NCI-H1048 (cell line): ENCODE data around the gene VWA5B2.

Source experiments
- DNase-seq: peaks from one replicate; lab custom pipeline; 2025; lab: John Stamatoyannopoulos, UW

The VWA5B2 gene

DNA sequence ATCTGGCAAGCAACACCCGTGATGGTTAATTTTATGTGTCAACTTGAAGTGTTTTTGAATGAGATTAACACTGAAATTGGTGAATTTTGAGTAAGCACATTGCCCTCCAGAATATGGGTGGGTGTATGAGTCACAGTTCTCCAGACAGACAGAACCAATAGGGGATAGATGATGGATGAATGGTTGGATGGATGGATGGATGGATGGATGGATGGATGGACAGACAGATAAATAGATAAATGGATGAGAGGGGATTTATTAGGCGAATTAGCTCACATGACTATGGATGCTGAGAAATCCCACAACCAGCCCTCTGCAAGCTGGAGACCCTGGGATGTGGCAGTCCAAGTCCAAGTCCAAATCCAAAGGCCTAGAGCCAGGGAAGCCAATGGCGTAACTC lies 5.4 kb upstream of the VWA5B2 start:
- no peak for DNase-seq

DNA sequence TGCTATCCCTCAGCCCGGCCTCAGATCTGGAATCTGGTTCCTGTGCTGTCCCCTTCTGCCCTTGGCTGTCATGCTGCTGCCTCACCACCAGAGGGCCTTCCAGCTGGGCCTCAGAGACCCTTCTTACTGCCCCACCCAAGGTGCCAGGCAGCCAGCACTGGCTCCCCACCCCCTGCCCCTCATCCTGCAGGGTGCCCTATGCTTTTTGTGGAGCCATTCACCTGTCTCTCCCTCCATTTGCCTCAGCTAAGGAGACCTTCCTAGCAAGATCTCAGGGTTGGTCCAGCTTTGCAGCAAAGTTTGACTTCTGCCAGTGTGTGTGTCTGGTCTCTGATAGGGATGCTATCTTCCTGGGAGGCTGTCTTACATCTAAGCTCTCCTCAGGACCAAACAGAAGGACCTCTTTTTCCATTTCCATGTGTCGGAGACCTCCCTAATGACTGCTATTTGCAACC lies 1.9 kb upstream of the VWA5B2 start:
- no peak for DNase-seq

DNA sequence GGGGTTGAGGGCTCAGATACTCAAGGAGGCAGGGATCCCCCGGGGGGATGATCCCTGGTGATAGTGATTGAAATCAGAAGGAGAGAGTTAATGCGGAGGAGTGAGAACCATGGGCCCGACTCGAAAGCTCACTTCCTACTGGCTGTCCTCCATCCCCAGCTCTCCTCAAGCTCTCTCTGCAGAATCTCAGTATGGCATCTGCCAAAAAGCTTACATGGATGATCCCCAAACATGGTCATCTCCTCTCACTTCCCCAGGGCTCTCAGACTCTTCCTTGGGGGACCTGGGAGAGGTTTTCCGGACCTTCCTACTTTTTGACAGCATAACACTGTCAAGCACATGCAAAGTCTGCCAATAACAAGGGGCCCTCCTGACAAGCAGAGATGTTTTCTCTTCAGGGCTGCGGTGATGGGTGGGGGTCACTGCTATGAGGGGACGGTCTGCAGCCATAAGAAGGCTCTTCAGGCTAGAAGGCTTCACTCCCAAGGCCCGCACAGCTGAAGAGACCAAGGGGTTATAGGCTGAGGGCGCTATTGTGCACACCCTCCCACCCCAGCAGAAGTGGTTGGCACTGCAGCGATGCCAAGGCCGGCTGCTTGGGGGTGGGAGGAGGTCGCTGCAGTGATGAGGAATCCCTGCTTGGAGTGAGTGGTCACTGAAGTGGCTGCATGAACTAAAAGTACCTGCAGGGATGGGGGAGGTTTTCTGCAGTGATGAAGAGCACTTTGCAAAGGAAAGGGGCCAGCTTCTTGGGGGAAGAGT lies 828 bp upstream of the VWA5B2 start:
- no peak for DNase-seq

DNA sequence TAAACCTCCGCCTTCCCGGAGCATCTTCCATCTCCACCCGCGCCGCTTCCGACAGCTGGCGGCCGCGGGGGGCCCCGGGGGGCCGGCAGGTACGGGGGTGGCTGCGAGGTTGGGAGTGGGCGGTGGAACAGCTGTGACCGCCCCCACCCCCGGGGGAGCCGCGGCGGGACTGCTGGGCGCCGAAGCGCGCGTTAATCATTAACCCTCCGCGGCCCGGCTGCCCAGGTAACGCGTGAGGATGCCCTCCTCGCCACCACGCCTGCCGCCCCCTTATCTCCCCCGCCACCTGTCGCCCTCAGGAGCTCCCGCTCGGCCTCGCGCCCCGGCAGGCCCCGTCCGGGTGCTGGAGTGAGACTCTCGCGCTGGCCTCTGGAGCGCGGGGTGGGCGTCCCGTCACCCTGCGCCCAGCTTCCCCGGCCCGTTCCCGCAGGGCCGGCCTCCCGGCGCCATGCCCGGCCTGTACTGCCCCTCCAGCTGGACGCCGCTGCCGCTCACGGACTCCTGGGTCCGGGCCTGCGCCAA lies 757 bp downstream of the VWA5B2 start:
- no peak for DNase-seq

DNA sequence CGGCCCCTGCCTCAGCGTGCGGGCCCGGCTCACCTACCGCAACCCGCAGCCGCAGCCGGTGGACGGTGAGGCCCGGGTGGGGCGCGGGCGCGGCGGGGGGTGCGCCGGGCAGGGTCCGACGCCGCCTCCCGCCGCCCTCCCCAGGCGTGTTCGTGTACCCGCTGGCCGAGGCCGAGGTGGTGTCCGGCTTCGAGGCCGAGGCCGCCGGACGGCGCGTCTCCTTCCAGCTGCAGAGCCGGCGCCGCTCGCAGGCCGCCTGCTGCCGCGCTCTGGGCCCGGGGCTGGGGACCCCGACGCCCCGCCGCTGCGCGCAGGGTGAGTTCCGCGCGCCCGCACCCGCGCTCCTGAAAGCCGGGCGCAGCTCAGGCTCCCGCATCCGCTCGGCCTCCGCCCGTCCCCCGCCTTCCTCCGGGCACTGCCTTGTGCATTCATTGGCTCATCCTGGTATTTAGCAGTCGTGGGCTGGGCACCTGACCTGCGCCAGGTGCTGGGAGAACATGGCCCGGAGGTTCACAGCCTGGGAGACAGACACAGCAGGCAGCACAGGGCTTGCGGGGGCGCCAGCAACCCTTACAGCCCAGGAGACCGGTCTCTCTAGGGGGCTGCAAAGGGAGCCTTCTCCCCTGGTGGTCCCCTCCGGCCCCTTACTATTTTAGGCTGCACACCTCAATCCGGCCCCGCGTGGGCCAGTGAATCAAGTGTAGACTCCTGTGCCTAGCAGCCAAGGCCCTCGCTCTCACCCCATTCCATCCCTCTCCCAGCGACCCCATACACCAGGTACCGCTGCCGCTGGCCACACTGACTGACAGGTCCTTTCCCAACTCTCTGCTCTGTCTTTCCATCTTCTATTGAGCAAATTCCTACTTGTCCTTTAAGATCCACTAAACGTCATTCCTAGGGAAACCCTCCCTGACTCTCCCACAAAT lies 1.5 kb downstream of the VWA5B2 start:
- DNase-seq = no peak

DNA sequence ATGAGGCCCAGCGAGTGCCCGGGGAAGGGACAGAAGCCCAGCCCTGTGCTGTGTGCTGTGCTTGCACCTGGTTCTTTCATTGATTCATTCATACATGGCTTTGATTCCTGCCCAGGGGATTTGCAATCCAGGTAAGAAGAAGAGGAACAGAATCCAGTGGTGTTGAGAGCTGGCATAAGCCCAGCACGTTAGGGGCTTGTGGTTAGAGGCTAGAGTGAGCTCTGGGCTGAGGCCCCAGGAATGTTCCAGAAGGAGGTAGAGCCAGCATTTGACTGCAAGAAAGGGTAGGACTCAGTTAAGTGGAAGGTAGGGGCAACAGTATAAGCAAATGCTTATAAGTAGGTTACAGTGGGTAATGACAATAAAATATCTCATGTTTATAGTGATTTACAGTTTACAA lies 2.3 kb downstream of the VWA5B2 start:
- DNase-seq = no peak

DNA sequence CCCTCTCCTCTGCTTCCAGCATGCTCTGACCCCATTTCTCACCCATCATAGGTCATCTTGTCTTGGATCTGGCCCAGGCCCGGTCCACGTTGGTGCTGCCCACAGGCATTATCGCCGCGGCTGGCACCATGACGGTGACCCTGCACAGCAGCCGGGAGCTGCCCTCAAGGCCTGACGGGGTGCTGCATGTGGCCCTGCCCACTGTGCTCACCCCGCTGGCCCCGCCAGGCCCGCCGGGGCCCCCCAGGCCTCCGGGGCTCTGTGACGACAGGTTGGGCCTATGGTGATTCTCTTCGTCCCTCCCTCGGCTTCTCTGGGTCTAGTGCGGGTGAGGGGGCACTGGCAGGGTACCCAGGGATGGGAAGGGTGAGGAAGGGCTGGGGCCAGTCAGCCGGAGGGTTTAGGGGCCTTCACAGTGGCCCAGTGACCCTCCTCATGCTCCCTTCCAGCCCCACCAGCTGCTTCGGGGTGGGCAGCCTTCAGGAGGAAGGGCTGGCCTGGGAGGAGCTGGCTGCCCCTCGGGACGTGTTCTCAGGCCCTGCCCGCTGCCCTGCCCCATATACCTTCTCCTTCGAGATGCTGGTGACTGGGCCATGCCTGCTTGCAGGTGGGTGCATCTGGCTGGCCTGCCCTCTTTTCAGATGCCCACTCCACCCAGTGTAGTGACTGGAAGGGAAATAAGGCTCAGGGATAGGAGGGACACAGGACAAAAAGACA lies 3.9 kb downstream of the VWA5B2 start:
- no peak for DNase-seq

DNA sequence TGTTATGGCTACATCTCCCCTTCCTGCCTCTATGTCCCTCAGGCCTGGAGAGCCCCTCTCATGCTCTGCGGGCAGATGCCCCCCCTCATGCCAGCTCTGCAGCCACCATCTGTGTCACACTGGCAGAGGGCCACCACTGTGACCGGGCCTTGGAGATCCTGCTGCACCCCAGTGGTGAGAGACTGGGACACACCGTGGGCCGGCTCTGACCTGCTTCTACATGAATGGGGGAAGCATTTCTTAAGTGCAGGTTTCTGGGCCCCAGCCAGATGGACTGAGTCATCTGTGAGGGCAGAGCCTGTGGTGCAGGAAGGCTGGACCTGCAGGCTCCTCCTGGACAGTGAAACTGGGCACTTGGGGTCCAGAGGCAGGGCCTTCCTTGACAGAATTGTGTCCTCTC lies 4.8 kb downstream of the VWA5B2 start:
- no peak for DNase-seq

DNA sequence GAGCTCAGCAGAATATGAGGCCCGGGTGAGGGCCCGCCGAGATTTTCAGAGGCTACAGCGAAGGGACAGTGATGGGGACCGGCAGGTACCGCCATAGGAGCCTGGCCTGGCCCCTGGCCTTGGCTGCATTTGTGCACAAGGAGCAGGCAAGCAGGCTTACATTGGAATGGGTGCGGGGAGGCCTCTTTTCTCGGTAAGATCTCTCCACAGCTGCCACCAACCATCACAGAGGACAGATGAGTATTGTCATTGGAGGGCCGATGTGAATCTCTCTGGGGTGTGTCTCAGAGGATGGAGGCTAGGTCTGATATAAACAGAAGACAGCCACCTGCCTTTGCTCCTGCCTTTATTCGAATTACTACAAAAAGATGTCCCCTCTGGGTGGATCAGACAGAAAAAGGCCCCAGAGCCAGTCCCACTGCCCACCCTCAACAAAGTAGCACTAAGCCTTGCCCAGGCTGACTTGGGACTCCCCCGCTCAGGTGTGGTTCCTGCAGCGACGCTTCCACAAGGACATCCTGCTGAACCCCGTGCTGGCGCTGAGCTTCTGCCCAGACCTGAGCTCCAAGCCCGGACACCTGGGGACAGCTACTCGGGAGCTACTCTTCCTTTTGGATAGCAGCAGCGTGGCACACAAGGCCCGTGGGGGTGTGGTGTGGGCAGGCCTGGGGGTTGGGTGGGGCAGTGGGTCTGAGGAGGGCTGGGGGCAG lies 5.4 kb downstream of the VWA5B2 start:
- DNase-seq = no peak

DNA sequence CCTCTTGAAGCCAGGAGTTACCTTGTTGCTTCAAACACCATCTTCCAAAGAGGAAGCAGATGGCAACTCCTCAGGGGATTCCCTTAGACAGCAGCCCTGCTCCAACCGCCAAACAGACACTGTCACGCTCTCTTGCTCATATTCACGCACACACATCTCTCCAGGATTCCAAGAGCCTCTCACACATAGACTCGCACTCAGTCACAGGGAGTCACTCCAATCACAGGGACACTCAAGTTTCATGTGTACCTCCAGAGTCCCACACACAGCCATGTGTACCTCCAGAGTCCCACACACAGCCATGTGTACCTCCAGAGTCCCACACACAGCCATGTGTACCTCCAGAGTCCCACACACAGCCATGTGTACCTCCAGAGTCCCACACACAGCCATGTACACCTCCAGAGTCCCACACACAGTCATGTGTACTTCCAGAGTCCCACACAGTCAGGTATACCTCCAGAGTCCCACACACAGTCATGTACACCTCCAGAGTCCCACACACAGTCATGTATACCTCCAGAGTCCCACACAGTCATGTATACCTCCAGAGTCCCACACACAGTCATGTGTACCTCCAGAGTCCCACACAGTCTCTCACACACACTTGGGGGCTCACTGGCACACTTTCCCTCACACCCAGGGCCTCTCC lies 6.1 kb downstream of the VWA5B2 start:
- no peak for DNase-seq

DNA sequence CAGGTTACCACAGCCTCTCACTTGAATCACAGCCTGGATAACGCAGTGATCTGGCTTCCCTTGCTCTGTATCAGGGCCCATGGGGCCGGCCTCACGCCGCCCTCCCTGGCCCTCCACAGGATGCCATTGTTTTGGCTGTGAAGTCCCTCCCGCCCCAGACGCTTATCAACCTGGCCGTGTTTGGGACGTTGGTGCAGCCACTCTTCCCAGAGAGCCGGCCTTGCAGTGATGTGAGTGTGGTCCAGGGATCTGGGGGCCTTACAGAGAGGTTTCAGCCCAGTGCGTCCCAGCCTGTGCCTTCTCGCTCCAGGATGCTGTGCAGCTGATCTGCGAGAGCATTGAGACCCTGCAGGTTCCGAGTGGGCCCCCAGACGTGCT lies 6.6 kb downstream of the VWA5B2 start:
- no peak for DNase-seq

DNA sequence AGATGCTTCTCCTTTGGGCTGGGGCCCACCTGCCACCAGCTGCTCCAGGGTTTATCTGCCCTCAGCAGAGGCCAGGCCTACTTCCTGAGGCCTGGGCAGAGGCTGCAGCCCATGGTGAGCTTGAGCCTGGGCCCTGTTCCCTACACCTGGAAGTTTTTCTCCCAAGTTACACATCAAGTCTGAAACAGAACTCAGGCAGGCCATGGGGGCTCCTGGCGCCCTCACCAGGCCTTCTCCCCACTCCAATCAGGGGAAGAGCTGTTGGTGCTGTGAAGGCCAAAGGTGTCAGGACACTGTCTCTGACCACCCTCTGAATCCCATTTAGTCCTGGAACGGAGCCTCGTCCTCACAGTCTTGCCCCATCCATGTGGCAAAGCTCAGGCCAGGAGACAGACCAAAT lies 7.3 kb downstream of the VWA5B2 start:
- DNase-seq = no peak

DNA sequence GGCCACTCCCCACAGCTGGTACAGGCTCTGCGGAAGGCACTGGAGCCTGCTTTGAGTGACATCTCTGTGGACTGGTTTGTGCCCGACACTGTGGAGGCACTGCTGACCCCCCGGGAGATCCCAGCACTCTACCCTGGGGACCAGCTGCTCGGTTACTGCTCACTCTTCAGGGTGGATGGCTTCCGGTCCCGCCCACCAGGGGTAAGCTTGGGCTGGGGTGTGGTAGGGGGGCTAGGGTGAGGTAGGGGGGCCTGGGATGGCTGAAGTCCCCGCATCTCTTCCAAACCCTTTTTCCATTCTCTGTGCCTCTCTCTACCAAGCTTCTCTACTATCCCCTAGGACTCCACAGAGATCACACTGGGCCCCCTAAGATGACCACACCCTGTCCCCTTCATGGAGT lies 7.8 kb downstream of the VWA5B2 start:
- DNase-seq = no peak

DNA sequence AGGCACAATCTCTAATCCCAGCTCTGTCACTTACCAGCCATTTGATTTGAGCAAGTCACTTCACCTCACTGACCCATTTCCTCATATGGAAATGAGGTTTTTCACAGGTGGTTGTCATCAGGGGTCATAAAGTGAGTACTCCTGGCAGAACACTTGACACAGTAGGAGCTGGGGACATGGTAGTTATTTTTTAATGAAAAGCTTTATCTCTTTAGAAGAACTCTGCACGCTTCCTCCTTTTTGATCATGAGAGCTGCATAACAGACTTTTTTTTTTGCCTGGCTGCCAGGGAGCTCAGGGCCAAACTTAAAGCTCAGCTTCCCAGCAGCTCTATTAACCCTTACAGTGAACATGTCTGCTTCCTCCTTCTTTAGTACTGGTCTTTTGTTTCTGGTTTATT lies 8.4 kb downstream of the VWA5B2 start:
- DNase-seq = no peak

DNA sequence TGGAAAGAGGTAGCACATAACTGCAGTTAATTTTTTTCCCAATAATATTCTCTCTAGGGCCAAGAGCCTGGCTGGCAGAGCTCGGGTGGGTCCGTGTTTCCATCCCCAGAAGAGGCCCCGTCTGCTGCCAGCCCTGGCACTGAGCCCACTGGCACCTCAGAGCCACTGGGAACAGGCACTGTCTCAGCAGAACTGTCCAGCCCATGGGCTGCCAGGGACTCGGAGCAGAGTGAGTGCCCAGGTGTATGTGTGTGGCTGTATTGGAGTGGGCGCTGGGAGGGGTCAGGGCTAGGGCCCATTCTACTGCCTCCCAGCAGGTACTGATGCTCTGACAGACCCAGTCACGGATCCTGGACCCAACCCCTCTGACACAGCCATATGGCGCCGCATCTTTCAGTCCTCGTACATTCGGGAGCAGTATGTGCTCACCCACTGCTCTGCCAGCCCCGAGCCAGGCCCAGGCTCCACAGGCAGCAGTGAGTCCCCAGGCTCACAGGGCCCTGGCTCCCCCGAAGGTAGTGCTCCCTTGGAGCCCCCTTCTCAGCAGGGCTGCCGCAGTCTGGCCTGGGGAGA lies 8.9 kb downstream of the VWA5B2 start:
- no peak for DNase-seq

DNA sequence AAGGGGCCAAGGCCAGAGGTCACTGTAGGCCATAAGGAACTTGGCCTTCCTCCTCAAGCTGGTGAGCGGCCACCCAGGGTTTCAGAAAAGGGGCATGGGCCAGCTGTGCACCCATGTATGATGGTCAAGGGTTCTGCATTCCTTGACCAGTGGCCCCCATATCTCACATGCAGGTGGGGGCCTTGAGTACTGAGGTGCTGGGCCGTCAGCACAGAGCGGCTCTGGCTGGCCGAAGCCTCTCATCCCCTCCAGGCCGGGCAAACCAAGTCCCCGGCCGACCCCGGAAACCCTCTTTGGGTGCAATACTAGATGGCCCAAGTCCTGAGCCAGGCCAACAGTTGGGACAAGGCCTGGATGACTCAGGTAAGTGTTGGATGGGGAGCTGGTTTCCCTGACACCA lies 9.8 kb downstream of the VWA5B2 start:
- DNase-seq = no peak

DNA sequence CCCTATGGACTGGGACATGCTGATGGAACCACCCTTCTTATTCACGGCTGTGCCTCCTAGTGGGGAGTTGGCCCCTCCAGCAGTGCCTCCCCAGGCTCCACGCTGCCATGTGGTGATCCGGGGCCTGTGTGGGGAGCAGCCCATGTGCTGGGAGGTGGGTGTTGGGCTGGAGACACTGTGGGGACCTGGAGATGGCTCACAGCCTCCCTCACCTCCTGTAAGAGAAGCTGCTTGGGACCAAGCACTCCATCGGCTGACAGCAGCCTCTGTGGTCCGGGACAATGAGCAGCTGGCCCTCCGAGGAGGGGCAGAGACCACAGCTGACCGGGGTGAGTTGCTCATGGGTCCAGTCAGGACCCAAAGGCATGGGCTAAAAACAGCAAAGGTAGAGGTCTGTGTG lies 10.3 kb downstream of the VWA5B2 start:
- no peak for DNase-seq

DNA sequence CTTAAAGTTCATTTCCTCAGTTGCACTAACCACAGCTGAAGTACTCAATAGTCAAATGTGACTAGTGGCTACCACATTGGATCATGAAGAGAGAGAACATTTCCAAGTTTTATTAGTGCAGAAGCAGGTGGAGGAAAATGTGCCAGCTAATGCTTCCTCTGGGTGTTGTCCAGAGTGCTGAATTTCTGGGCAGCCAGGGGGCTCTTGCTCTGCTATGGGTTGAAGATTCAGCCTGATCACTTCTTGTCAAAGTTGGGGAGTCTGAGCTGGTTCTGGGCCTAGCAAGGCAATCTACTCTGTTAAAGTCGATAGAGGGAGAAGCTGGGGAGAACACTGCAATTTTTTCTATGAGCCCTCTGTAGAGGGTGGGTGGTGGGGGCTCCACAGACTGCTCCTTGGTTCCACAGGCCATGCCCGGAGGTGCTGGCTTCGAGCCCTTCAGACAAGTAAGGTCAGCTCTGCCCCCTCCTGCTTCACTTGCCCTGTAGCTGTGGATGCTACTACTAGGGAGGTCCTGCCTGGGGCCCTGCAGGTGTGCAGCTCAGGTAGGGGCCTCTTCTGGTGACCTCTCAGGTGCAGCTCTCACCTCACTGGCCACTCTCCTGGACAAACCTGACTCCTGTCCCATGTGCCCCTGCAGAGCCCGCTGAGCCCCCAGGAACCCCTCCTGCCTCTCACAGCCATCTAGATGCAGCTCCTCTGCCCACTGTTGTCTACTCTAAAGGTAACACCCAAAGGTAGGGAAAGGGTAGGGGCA lies 11.2 kb downstream of the VWA5B2 start:
- DNase-seq = no peak

DNA sequence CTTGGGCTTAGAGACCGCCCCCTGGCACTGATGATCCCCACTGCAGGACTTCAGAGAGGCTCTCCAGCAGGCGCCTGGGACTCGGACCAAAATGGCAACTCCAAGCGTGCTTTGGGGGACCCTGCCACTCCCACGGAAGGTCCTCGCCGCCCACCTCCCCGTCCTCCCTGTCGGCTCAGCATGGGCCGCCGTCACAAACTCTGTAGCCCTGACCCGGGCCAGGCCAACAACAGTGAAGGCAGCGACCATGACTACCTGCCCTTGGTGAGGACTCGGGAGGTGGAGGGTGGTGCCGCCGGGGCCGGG lies 11.7 kb downstream of the VWA5B2 start:
- DNase-seq = no peak
